Left ventricle myocardium superior (tissue), 1 donor: ENCODE data around the gene PLAAT5. TPM values are rescaled to one million over a fixed set of nuclear protein-coding genes. Genes with fewer than 3 reads are reported as not detected.
"Not testable (repeated sequence)": the region's sequence is repeated elsewhere in the genome, so short reads cannot be mapped to it uniquely, and the experiment has no call there.

Source experiments
- ATAC-seq: fragments of 200-7000 bp; cut with Tn5 transposase; one replicate; pipeline ENCODE4 v1.9.1; 2020; ENCODE audit warnings: mild to moderate bottlenecking, moderate library complexity
- DNase-seq: peaks from one replicate; pipeline ENCODE4 v3.0.0-alpha.2; 2020
- intact Hi-C: fragments of 100-400 bp; cut with micrococcal nuclease; formaldehyde crosslinking; loops from one replicate; pipeline ENCODE4 v1.11.0; 2022
- long read RNA-seq: library from polyadenylated mRNA; unstranded; transcript quantifications from one replicate; pipeline ENCODE4 v2.0.0, GENCODE V29; 2021
- total RNA-seq: library from RNA; stranded (reverse); fragmentation: NEBNext Ultra II Directional; extraction: Animal tissue kit (Norgen Biotek cat#: 25700); gene quantifications from one replicate; pipeline ENCODE4 v1.2.1, GENCODE V29; 2021
- donor health status: DM: no; HTN: yes; CAD: no; lungs with severe emphysema.

Gene PLAAT5, protein sequence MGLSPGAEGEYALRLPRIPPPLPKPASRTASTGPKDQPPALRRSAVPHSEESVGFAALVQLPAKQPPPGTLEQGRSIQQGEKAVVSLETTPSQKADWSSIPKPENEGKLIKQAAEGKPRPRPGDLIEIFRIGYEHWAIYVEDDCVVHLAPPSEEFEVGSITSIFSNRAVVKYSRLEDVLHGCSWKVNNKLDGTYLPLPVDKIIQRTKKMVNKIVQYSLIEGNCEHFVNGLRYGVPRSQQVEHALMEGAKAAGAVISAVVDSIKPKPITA
- 1.5 TPM for total RNA-seq
- long read RNA-seq, partial matches to known transcripts: 1 of 1 reads
- long read RNA-seq, other reads (novel, unspliced or antisense): 0 of 1 reads

DNA sequence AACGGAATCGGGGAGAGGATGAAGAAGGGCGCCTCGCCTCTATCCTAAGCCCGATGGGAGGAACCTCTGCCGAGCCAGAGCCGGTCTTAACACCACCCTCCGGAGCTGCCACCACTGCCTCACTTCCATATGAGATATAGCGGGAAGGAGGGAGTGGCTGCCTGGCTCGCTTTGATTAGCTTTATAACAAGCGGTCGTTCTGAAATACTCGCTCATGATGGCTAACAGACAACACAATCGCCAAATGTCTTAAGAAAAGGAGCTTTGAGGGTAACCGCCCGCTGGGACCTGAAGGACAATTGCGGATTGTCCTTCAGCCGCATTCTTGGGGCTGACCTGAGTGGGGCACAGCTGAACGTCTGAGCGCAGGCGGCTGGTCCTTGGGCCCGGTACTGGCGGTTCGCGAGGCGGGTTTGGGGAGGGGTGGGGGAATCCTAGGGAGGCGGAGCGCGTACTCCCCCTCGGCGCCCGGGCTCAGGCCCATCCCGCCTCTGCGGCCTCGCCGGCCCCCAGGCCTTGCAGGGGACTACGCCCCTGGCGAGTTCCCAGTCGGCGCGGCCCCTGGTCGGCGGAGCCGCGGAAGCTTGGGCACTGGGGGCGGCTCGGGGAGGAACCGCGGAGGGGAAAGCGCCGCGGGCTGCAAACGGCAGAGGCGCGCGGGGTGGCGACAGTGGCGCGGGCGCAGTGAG lies at the start of gene PLAAT5:
Gene PLAAT5, minus strand, starts transcription at position 617 of the 689 bp plus-strand sequence. Its CDS starts 133 bp downstream, at position 484.
- intact Hi-C loops: no loop called here
- peak; percentile 69 for DNase-seq
- peak; percentile 88 for ATAC-seq

DNA sequence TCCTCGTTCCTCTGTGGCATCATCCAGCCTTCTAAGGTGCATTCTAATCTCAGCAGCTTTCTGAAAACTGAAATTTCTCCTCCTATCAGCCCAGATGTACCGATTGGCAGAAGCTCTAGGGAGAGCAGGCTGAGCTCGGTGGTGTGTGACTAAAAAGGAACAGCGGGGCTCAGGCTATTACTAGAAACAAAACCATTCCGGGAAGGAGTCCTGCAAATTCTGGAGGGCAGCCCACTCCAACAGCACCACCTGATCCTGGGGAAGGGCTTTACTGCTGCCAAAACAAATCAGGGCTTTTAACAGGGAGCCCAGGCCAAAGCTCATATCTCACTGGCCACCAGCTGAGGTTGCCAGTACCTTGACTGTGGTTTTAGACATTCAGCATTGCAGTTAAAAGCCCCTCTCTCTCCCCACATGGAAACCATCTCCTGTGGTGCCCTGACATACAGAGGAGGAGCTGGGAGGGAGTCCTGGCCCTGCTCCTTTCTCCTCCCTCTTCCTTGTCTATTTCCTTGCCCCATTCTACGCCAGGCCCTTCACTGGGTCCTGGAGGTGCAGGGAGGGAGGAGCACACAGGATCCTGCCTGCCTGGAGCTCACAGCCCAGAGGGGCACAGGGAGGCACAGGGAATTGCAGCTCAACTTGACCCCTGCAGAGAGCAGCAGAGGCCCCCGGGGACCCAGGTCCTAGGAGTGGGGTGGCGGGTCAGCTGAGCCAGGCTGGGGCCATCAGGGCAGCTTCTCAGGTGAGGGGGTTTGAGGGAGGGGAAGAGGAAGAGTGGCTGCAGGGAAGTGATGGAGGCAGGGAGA lies 46.5 kb upstream of the PLAAT5 start:
- DNase-seq: peak; percentile 71
- intact Hi-C loops: no loop called here
- peak; percentile 94 for ATAC-seq

DNA sequence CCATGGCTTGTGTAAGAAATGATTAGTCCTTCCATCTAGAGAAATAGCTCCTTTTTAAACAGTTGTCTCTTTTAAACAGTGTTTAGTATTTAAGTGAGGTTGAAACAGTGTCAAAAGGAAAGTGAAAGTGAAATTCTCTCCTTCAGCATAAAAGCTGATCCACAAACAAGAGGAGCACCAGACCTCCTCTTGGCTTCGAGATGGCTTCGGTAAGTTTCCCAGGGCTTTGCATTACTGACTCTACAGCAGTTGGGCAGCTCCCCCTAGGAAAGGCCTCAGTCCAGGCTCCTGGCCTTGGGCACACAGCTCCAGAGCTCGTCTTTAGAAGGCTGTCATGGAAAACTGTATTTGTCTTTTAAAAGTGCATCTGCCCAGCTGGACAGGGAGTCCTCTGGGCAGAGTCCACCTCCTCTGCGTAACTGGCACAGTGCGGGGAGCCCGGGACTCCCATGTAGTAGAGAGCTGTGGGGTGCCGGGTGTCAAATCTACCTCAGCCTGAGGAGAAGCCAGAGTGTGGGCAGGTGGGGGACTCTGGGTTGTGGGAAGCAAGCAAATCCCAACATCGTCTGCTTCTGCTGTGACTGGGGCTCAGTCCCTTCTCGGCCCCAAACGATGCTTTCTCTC lies 45.8 kb upstream of the PLAAT5 start, which contains the start of gene PLAAT4:
Gene PLAAT4, plus strand, starts transcription at position 140 of the 624 bp plus-strand sequence. Its CDS starts 61 bp downstream, at position 201.
- ATAC-seq (peak; percentile 67), DNase-seq (peak; percentile 48)
- intact Hi-C loops: no loop called here

DNA sequence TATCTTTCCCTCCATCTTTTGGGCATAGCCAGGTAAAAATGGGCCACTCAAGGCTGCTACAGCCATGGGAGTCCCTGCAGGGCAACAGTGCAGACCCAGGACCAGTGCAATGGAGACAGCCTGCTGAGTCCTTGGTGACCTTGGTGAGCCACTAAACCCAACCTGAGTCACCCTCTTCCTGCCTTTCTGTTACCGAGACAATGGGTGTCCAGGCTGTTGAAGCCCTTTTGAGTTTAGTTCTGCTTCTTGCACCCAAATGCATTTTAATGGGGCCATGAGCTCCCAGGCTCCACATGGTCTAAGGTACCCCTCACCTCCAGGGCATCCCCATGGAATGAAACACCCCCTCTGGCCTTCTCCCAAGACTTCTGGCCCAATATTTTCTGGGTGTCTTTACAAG lies 44.8 kb upstream of the PLAAT5 start:
- intact Hi-C loops: no loop called here

DNA sequence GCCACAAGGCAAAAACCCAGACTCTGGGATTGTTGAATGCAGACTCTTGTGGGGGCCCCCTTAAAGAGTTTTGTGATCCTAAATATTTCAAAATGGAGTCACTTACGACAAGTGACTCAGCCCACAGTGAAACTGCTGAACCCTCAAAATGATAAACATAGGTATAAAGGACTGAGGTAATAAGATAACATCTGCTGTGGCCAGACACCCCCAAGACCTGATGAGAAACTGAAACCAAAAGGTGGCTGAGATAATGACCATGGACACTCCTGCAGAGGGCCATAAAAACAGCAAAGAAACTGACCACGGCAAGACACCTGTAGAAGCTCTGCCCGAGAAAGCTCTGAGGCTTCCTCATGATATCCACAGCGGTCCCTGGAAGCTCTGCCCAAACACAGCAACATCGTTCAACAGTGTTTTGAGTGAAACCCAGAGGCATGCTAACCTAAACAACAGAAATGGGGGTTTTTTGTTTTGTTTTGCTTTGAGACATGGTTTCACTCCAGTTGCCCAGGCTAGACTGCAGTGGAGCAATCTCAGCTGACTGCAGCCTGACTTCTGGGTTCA lies 44.0 kb upstream of the PLAAT5 start:
- intact Hi-C loops: no loop called here
- DNase-seq (no peak), ATAC-seq (no peak)

More for the DNA sequence above, 44.8 kb upstream of the PLAAT5 start:
- no peak for ATAC-seq
- DNase-seq: no peak

DNA sequence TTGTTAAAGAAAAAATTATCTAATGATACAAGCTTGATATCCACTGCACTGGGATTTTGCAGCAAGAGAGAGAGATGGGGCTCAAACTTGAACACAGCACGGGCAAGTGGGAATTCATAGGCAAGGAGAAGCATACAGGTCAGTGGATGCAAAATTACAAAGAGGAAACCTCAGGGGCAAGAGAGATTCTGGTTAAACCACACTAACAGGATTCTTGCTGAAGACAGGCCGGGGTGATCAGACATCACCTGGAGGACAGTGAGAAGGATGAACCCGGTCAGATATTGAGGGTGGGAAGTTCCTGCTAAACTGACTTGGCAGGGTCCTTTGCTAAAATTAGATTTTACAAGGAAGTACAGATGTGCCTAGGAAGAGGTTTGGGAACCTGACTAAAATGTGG lies 43.1 kb upstream of the PLAAT5 start:
- intact Hi-C loops: no loop called here

DNA sequence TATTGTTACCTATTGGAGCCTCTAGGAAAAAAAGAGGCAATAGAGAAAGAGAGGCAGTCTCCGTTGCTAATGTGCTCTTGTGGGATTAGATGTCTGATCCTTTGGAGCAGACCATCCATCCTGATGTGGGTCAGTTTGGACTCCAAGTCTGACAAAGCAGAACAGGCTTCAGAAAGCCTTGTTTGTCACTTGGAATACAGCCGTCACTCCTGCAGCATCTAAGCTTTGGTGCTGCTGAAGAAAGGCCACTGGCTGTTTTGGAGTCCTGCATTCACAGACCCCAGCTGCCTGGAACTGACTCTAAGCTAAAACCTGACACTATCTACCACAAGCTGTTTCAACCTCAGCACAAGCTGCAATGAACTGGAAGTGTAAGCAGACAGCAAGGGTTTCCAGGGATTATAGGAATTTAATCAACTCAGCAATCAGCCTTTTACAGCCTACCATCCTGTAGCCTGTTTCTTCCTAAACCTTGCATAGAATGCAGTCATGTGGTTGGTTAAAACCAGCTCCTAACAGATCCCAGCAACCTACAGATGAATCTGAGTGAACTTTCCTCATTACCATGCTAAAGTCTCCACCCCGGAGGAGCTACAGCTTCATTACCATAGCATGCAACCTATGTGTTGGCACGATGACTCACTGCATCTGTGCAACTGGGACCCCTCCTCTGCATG lies 42.0 kb upstream of the PLAAT5 start:
- DNase-seq (no peak), ATAC-seq (no peak)
- intact Hi-C loops: no loop called here

More for the DNA sequence above, 43.1 kb upstream of the PLAAT5 start:
- DNase-seq: no peak
- ATAC-seq: no peak

DNA sequence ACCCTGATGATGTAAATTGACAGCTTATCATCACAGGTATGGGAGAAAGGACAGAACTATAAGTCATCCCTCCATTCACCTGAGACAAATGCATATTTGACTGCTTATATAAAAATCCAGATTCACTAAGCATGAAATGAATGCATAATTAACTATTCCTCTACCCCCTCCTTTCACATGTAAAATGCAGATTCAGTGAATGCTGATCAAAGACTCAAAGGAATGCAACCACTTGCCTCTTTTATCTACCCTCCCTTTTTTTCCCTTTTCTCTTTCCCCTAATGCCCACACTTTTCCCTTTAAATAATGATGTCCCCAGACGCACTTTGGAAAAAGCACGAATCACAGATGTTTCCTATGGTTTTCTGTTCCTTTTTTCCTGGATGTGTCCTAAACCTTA lies 41.1 kb upstream of the PLAAT5 start:
- intact Hi-C loops: no loop called here
- DNase-seq: no peak
- no peak for ATAC-seq

DNA sequence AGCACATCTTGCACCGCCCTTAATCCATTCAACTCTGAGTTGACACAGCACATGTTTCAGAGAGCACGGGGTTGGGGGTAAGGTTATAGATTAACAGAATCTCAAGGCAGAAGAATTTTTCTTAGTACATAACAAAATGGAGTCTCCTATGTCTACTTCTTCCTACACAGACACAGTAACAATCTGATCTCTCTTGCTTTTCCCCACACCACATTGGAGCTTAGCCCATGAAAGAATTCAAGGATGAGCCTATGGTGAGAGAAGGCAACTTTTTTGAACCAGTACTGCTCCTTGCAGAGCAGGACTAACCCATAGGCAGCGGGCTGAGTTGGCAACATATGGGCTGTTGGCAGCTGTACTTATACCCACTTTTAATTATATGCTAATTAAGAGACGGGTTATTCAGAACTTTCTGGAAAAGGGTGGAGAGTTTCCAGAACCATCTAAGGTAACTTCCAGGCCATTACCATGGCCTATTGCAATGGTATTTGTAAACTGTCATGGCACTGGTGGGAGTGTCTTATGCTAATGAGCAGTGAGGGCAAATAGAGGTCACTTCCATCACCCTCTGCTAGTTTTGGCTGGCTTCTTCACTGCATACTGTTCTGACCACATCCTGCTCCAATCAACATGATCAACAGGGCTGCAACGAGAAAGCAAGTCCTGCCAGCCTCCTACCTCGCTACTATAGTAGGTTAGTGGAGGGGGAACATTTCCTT lies 40.3 kb upstream of the PLAAT5 start:
- ATAC-seq, intact Hi-C loops, DNase-seq: not testable (repeated sequence)

DNA sequence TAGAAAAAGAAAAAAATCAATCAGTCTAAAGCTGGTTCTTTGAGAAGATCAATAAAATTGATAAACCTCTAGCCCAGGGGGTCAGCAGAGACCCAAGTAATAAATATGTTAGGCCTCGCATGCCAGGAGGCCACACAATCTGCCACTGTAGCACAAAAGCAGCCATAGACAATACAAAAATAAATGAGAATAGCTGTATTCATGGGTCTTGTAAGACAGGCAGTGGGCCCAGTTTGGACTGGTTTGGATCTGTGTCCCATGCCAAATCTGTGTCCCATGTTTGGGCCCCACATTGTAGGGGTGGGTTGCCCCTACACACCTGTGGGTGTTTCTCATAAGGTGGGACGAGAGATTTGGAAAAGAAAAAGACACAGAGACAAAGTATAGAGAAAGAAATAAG lies 39.1 kb upstream of the PLAAT5 start:
- intact Hi-C loops: no loop called here
- ATAC-seq (no peak), DNase-seq (no peak)

DNA sequence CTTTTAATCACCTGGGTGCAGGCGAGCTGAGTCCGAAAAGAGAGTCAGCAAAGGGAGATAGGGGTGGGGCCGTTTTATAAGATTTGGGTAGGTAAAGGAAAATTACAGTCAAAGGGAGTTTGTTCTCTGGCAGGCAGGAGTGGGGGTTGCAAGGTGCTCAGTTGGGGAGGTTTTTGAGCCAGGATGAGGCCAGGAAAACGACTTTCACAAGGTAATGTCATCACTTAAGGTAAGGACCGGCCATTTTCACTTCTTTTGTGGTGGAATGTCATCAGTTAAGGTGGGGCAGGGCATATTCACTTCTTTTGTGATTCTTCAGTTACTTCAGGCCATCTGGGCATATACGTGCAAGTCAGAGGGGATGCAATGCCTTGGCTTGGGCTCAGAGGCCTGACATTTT lies 38.4 kb upstream of the PLAAT5 start:
- DNase-seq, intact Hi-C loops, ATAC-seq: not testable (repeated sequence)

DNA sequence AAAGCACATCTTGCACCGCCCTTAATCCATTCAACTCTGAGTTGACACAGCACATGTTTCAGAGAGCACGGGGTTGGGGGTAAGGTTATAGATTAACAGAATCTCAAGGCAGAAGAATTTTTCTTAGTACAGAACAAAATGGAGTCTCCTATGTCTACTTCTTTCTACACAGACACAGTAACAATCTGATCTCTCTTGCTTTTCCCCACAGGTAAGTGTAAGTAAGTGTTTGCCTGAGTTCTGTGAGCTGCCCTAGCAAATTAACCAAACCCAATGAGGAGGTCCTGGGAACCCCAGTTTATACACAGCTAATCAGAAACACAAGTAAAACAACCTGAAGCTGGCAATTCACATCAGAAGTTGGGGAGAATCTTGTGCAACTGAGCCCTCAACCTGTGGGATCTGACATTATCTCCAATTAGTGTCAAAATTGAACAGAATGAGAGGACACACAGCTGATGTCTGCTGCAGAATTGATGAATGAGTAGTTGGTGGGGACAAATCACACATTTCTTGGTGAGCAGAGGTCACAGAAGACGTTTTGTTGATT lies 37.8 kb upstream of the PLAAT5 start:
- intact Hi-C loops, ATAC-seq, DNase-seq: not testable (repeated sequence)

DNA sequence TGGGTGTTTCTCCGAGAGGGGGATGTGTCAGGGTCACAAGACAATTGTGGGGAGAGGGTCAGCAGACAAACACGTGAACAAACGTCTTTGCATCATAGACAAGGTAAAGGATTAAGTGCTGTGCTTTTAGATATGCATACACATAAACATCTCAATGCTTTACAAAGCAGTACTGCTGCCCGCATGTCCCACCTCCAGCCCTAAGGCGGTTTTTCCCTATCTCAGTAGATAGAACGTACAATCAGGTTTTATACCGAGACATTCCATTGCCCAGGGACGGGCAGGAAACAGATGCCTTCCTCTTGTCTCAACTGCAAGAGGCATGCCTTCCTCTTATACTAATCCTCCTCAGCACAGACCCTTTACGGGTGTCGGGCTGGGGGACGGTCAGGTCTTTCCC lies 37.2 kb upstream of the PLAAT5 start:
- intact Hi-C loops, DNase-seq, ATAC-seq: not testable (repeated sequence)

DNA sequence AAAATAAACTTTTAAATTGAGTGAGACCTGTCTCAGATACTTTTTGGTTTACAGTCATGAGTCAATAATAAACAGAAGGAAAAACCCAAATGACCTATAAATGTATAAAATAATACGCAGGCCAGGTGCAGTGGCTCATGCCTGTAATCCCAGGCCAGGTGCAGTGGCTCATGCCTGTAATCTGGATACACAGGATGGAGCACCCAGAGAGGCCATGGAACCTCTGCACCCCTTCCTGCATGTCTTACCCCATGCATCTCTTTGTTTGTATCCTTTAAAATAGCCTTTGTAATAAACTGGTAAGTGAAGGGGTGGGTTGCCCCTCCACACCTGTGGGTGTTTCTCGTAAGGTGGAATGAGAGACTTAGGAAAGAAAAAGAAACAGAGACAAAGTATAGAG lies 36.7 kb upstream of the PLAAT5 start:
- DNase-seq: no peak
- intact Hi-C loops: no loop called here

DNA sequence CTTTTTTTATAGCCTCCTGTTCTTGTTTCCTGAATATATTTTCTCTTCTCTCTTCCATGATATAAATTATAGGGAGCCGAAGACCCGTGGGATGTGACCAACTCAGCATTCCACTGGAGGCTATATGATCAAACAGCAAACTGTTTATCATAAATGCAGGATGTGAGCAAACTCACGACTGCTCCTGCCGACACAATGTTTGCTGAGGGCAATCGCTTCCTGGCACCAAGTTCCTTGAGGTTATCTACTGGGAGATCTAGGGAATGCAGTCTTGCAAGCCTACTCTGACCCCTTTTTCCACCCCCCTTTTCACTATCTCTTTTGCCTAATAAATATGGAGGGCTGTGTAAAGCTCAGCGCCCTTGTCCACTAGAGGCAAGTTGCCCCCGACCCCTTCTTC lies 32.2 kb upstream of the PLAAT5 start:
- no peak for ATAC-seq
- no peak for DNase-seq
- intact Hi-C loops: no loop called here

More for the DNA sequence above, 36.7 kb upstream of the PLAAT5 start:
- ATAC-seq: no peak

DNA sequence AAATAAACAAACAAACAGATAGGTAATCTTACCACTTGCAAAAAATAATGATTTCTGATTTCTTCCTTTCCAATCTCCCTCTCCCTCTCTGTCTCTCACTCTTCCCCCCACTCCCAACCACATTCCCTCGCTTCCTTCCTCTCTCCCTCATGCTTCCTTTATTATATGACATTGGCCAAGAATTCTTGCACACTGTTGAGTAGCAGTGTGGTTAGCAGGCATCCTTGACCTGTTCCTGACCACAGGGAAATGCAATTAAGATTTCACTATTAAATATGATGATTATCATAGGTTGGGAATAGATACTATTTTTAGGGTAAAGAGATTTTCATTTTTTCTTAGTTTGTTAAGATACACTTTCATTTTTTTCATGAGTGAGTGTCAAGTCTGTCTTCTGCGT lies 30.9 kb upstream of the PLAAT5 start:
- ATAC-seq (no peak), DNase-seq (no peak)
- intact Hi-C loops: no loop called here

DNA sequence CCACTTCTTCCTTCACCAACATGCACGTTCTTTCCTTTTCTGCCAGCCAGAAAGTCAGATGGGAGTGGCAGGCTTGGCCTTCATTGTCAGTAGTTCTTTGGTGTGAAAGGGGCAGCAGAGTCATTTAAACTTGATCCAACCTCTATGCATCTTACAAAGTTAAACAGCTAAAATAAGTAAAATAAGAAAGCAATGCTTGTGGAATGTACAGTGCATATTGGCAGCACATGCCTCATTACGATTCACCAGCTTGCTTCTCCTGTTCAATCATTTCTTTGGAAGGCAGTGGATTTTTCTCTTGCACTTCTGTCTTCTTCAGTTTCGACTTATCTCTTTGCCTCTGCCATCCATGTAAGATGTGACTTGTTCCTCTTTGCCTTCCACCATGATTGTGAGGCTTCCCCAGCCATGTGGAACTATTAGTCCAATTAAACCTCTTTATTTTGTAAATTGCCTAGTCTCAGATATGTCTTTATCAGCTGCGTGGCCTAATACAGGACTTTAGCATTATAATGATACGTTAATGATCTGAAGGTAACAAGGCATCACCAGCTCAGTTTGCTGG lies 29.7 kb upstream of the PLAAT5 start:
- intact Hi-C loops: no loop called here
- DNase-seq (no peak), ATAC-seq (no peak)
